ENCODE data around the gene LIPT2.

LIPT2 gene

GRCh38 chr11:74492974-74493790 lies at the start of gene LIPT2:
TSS of gene LIPT2 (minus strand) at chr11:74493724. CDS start at chr11:74493703, 21 bp downstream.
- H3K4me3 ChIP-seq (ENCODE audit: low read length) = peak within 1 kb of the TSS; percentile 94
- H3K27me3 ChIP-seq (replicated peaks; ENCODE audit: insufficient read depth, low read length) = no peaks in the 10 kb centered on the region
- peak within 1 kb of the TSS; percentile 98 for H3K27ac ChIP-seq (ENCODE audit: low read length)
- peak; percentile 99 for DNase-seq
- peaks cover 10% of the 10 kb centered on the region; the same call in 1 of the 2 replicates for H3K4me1 ChIP-seq (ENCODE audit: low read length)
- TF ChIP-seq EZH2phosphoT487 (IDR thresholded peaks at IDR 0.05; ENCODE audit: low read length) (no peak), EZH2 (optimal IDR thresholded peaks at IDR 0.05; ENCODE audit: low read depth, low read length) (no peak), CTCF (IDR thresholded peaks at IDR 0.05; ENCODE audit: low read length) (no peak)
- peaks cover 10% of the 10 kb centered on the region for H3F3A ChIP-seq (ENCODE audit: insufficient read depth, low read length)
- H4K20me1 ChIP-seq (ENCODE audit: insufficient read depth, low read length) = no peaks in the 10 kb centered on the region
- H3K9me2 ChIP-seq (replicated peaks; ENCODE audit: insufficient read depth, low read length) = no peaks in the 10 kb centered on the region
- no peaks in the 10 kb centered on the region for H3K79me2 ChIP-seq (ENCODE audit: low read length)
- no peaks in the 10 kb centered on the region for H3K9me3 ChIP-seq (replicated peaks; ENCODE audit: insufficient read depth, low read length)
- H3K4me2 ChIP-seq (ENCODE audit: low read depth, low read length) = peak within 1 kb of the TSS; percentile 93
- peak within 1 kb of the TSS; percentile 98 for H3K9ac ChIP-seq (ENCODE audit: low read length)
- peak within 1 kb of the TSS; percentile 98 for H2AFZ ChIP-seq (ENCODE audit: low read length)
- H3K36me3 ChIP-seq (replicated peaks; ENCODE audit: insufficient read depth, low read length) = no peaks in the 10 kb centered on the region

- H3K9me3 ChIP-seq (replicated peaks; ENCODE audit: insufficient read depth, low read length) = no peaks in the 10 kb centered on the region
- no peak for DNase-seq
- H3F3A ChIP-seq (ENCODE audit: insufficient read depth, low read length) = no peaks in the 10 kb centered on the region
- H3K27ac ChIP-seq (ENCODE audit: low read length) = no peak overlapping the region
- no peak overlapping the region for H3K9ac ChIP-seq (ENCODE audit: low read length)
- H3K36me3 ChIP-seq (replicated peaks; ENCODE audit: insufficient read depth, low read length) = no peaks in the 10 kb centered on the region
- TF ChIP-seq EZH2 (optimal IDR thresholded peaks at IDR 0.05; ENCODE audit: low read depth, low read length) (no peak), CTCF (IDR thresholded peaks at IDR 0.05; ENCODE audit: low read length) (no peak), EZH2phosphoT487 (IDR thresholded peaks at IDR 0.05; ENCODE audit: low read length) (no peak)
- H2AFZ ChIP-seq (ENCODE audit: low read length) = no peak overlapping the region
- no peaks in the 10 kb centered on the region for H3K9me2 ChIP-seq (replicated peaks; ENCODE audit: insufficient read depth, low read length)
- H3K79me2 ChIP-seq (ENCODE audit: low read length) = no peaks in the 10 kb centered on the region
- H3K27me3 ChIP-seq (replicated peaks; ENCODE audit: insufficient read depth, low read length) = no peaks in the 10 kb centered on the region
- no peak overlapping the region for H3K4me3 ChIP-seq (ENCODE audit: low read length)
- no peaks in the 10 kb centered on the region for H4K20me1 ChIP-seq (ENCODE audit: insufficient read depth, low read length)
- no peaks in the 10 kb centered on the region for H3K4me1 ChIP-seq (ENCODE audit: low read length)
- H3K4me2 ChIP-seq (ENCODE audit: low read depth, low read length) = no peak overlapping the region
These were observed 47.9 kb upstream of the LIPT2 start for GRCh38 chr11:74541466-74541865.

- Histone ChIP-seq H3K4me3 (ENCODE audit: low read length) (no peak overlapping the region), H3K9me2 (replicated peaks; ENCODE audit: insufficient read depth, low read length) (no peaks in the 10 kb centered on the region), H3K4me2 (ENCODE audit: low read depth, low read length) (no peak overlapping the region), H4K20me1 (ENCODE audit: insufficient read depth, low read length) (no peaks in the 10 kb centered on the region), H3K27me3 (replicated peaks; ENCODE audit: insufficient read depth, low read length) (no peaks in the 10 kb centered on the region), H3K36me3 (replicated peaks; ENCODE audit: insufficient read depth, low read length) (no peaks in the 10 kb centered on the region), H3F3A (ENCODE audit: insufficient read depth, low read length) (no peaks in the 10 kb centered on the region), H2AFZ (ENCODE audit: low read length) (no peak overlapping the region), H3K27ac (ENCODE audit: low read length) (no peak overlapping the region), H3K79me2 (ENCODE audit: low read length) (no peaks in the 10 kb centered on the region), H3K9ac (ENCODE audit: low read length) (no peak overlapping the region), H3K9me3 (replicated peaks; ENCODE audit: insufficient read depth, low read length) (no peaks in the 10 kb centered on the region), H3K4me1 (ENCODE audit: low read length) (no peaks in the 10 kb centered on the region)
- no peak for DNase-seq
- TF ChIP-seq EZH2phosphoT487 (IDR thresholded peaks at IDR 0.05; ENCODE audit: low read length) = no peak
- TF ChIP-seq CTCF (IDR thresholded peaks at IDR 0.05; ENCODE audit: low read length) = no peak
- no peak for TF ChIP-seq EZH2 (optimal IDR thresholded peaks at IDR 0.05; ENCODE audit: low read depth, low read length)
These were observed 46.7 kb upstream of the LIPT2 start for GRCh38 chr11:74540270-74540669.
